Spleen (tissue), 11 donors: ENCODE results near the gene DEUP1. TPM values are rescaled to one million over a fixed set of nuclear protein-coding genes. Genes with fewer than 3 reads are reported as not detected.

Source experiments
- DNase-seq: peaks from one replicate; pipeline ENCODE4 v3.0.0-alpha.2; 2020
- H3K27ac ChIP-seq, 8 donors: fragments of 200-600 bp; sonication (generic) in 7 of 8; 1 replicate in 4 of 8; 2 replicates in 4 of 8; pipeline versions ENCODE4 v1.5.0 to v1.8.0; 2016 to 2021; ENCODE audit warnings: inconsistent platforms in 4 of 8, mild to moderate bottlenecking in 4 of 8, moderate library complexity in 1 of 8
- H3K27me3 ChIP-seq, 7 donors: fragments of 200-600 bp; sonication (generic) in 6 of 7; replicated peaks in 1 of 7; 1 replicate in 4 of 7; 2 replicates in 3 of 7; pipeline versions ENCODE4 v1.5.0 to v1.8.0; 2016 to 2021; ENCODE audit warnings: inconsistent platforms in 3 of 7, mild to moderate bottlenecking in 1 of 7
- H3K36me3 ChIP-seq, 6 donors: fragments of 200-600 bp; sonication (generic) in 5 of 6; 1 replicate in 4 of 6; 2 replicates in 2 of 6; pipeline versions ENCODE4 v1.5.0 to v1.8.0; 2016 to 2021; ENCODE audit warnings: inconsistent platforms in 2 of 6
- H3K4me1 ChIP-seq, 6 donors: fragments of 200-600 bp; sonication (generic) in 5 of 6; 1 replicate in 3 of 6; 2 replicates in 3 of 6; pipeline versions ENCODE4 v1.5.0 to v1.8.0; 2016 to 2021; ENCODE audit warnings: inconsistent platforms in 3 of 6
- H3K4me3 ChIP-seq, 8 donors: fragments of 200-600 bp; sonication (generic) in 7 of 8; 1 replicate in 4 of 8; 2 replicates in 4 of 8; pipeline versions ENCODE4 v1.5.0 to v1.8.0; 2016 to 2021; ENCODE audit warnings: inconsistent platforms in 4 of 8, mild to moderate bottlenecking in 4 of 8, moderate library complexity in 2 of 8
- H3K9me3 ChIP-seq, 8 donors: fragments of 200-600 bp; sonication (generic) in 7 of 8; 1 replicate in 4 of 8; 2 replicates in 4 of 8; pipeline versions ENCODE4 v1.5.0 to v1.8.0; 2016 to 2021; ENCODE audit warnings: inconsistent platforms in 4 of 8
- POLR2A ChIP-seq, 3 donors: fragments of 450-650 bp; IDR thresholded peaks; one replicate each; pipeline ENCODE4 v1.5.1; 2017; ENCODE audit warnings: antibody characterized with exemption in 3 of 3, mild to moderate bottlenecking in 1 of 3
- POLR2AphosphoS5 ChIP-seq, 3 donors: sonication (generic); formaldehyde crosslinking; IDR thresholded peaks; one replicate each; pipeline ENCODE4 v1.5.1; 2017; ENCODE audit warnings: antibody characterized with exemption in 3 of 3
- WGBS, 5 donors: extraction: QIAGEN DNeasy Blood & Tissue Kit in 3 of 5; methylation state at CpG; one replicate each; pipeline versions ENCODE4 v1.1.5 to v1.1.7; 2013 to 2018; 5-methylcytosine and 5-hydroxymethylcytosine counted together
- intact Hi-C: fragments of 100-400 bp; cut with DNase I; formaldehyde crosslinking; loops from one replicate; pipeline ENCODE4 v1.15.0; 2023; ENCODE audit warnings: low total_unique reads
- polyA plus RNA-seq, 3 donors: library from polyadenylated mRNA; stranded (reverse); fragments of 200-250 nt; gene quantifications; one replicate each; pipeline ENCODE4 v1.2.1, GENCODE V29; 2013
- total RNA-seq, 7 donors: library from RNA; depleted of rRNA in 3 of 7; stranded (reverse); fragments of >200 nt in 3 of 7; fragmentation: NEBNext Ultra II Directional in 4 of 7; extraction: Animal tissue kit (Norgen Biotek cat#: 25700) in 4 of 7; gene quantifications; one replicate each; pipeline versions ENCODE4 v1.1.0 to v1.2.1, GENCODE V29; 2016 to 2021
- TF ChIP-seq, protein P1 (sequence below), 11 experiments: fragments of 200-600 bp in 7 of 11; fragments of 450-650 bp in 4 of 11; sonication (generic) in 4 of 11; IDR thresholded peaks in 8 of 11; conservative IDR thresholded peaks in 3 of 11; 1 replicate in 7 of 11; 2 replicates in 4 of 11; pipeline versions ENCODE4 v1.4.0 to v1.8.0; 2016 to 2021; ENCODE audit warnings: antibody characterized with exemption in 11 of 11, inconsistent platforms in 4 of 11, mild to moderate bottlenecking in 1 of 11
- donor health status: healthy with polysubstance abuse.
- donor health status: DM: no; HTN: no; CAD: no; lungs with moderate emphysema.
- donor health status: DM: no; HTN: no; CAD: no.
- donor health status: Bipolar disorder and iron deficiency.
- donor health status: healthy.
- donor health status: DM: no; HTN: no; CAD: no.
- donor health status: DM: yes; HTN: yes; CAD: no.

DEUP1 gene
- total and polyA plus RNA-seq, 10 donors: 0.03 TPM; not detected in 9

DNA sequence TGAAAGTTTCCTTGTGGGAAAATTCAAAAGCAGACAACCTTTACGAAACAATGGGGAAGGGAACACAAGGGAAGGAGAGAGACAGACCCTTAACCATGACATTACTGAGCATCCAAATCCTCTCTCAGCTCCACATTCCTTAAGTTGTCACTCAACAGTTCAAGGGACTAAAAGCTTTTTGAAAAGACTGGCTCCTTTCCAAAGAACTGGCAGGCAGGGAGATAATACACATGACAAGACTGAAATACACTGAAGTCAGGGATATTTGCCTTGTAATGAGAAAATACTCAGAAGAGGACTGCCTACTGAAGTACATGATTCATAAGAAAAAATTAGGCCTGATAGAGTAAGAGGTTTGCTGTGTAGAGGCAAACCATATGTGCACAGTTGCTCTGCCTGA lies 143.6 kb downstream of the DEUP1 start:
- Histone ChIP-seq H3K4me3 (no peak overlapping the region), H3K27me3 (no peaks in the 10 kb centered on the region), H3K4me1 (no peaks in the 10 kb centered on the region), H3K9me3 (peaks cover 0 to 3% (median 0%) of the 10 kb centered on the region in 8 donors), H3K27ac (no peak overlapping the region), H3K36me3 (peaks cover 0 to 34% (median 0%) of the 10 kb centered on the region in 6 donors)
- DNase-seq: no peak
- WGBS, 5 donors: 89 to 100% (median 96%) methylated on average over 1 of the region's 1 CpG
- TF ChIP-seq POLR2A (IDR thresholded peaks at IDR 0.05): no peak
- TF ChIP-seq, protein P1, sequence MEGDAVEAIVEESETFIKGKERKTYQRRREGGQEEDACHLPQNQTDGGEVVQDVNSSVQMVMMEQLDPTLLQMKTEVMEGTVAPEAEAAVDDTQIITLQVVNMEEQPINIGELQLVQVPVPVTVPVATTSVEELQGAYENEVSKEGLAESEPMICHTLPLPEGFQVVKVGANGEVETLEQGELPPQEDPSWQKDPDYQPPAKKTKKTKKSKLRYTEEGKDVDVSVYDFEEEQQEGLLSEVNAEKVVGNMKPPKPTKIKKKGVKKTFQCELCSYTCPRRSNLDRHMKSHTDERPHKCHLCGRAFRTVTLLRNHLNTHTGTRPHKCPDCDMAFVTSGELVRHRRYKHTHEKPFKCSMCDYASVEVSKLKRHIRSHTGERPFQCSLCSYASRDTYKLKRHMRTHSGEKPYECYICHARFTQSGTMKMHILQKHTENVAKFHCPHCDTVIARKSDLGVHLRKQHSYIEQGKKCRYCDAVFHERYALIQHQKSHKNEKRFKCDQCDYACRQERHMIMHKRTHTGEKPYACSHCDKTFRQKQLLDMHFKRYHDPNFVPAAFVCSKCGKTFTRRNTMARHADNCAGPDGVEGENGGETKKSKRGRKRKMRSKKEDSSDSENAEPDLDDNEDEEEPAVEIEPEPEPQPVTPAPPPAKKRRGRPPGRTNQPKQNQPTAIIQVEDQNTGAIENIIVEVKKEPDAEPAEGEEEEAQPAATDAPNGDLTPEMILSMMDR (IDR thresholded peaks at IDR 0.05 in 8 of 11, conservative IDR thresholded peaks at IDR 0.05 in 3 of 11): no peak
- no peak for TF ChIP-seq POLR2AphosphoS5 (IDR thresholded peaks at IDR 0.05)
- intact Hi-C loops: no loop called here

DNA sequence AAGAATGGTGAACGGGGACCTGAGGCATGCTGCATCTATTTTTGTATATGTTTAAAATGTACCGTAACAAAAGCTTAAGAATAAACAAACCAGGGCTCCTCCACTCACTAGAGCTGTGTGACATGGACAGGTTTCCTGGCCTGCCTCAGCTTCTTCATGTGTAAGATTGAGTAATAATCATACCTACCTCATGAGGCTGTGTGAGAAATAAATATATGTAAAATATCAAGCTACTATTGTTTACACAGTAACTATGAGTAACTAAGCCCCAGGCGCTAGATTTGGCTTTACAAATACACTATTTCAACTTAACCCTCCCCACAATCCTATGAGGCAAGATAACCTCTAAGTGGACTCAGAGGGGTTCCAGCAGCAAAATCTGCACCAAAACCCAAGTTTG lies 146.3 kb downstream of the DEUP1 start:
- intact Hi-C loops: no loop called here
- no peak for DNase-seq
- Histone ChIP-seq H3K27me3 (no peaks in the 10 kb centered on the region), H3K36me3 (peaks cover 0 to 51% (median 0%) of the 10 kb centered on the region in 6 donors), H3K4me3 (no peak overlapping the region), H3K9me3 (peaks cover 0 to 3% (median 0%) of the 10 kb centered on the region in 8 donors), H3K4me1 (no peaks in the 10 kb centered on the region), H3K27ac (no peak overlapping the region)
- WGBS, 5 donors: 90 to 95% (median 91%) methylated on average over 3 of the region's 3 CpGs
- TF ChIP-seq, protein P1 (IDR thresholded peaks at IDR 0.05 in 8 of 11, conservative IDR thresholded peaks at IDR 0.05 in 3 of 11): no peak
- TF ChIP-seq POLR2A (IDR thresholded peaks at IDR 0.05) (no peak), POLR2AphosphoS5 (IDR thresholded peaks at IDR 0.05) (no peak)

DNA sequence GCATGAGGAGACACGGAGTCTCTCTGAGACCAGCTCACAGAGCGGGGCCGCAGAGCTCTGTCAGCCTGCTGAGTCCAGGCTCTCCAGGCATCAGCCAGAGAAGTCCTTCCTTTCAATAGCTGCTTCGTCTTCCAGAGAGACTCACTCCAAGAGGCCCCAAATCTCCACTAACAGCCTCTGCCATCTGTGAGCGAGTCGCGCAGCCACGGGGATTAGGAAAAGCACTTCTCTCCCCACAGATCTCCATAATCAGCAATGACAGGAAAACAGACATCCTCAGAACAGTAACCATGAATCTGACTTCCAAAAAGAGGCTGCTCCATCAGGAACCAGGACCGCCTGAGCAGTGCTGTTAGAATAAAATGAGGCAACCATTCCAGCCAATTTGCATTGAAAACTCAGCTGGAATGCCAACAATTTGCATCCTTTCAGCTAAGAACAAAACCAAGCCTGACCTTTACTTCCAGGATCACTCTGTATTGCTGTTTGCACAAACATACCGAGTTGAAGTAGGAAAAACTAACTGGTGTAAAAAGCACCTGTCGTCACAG lies 147.2 kb downstream of the DEUP1 start:
- H3K9me3 ChIP-seq: peaks cover 0 to 3% (median 0%) of the 10 kb centered on the region in 8 donors
- intact Hi-C loops: no loop called here
- TF ChIP-seq, protein P1 (IDR thresholded peaks at IDR 0.05 in 8 of 11, conservative IDR thresholded peaks at IDR 0.05 in 3 of 11): no peak
- TF ChIP-seq POLR2AphosphoS5 (IDR thresholded peaks at IDR 0.05) (no peak), POLR2A (IDR thresholded peaks at IDR 0.05) (no peak)
- no peaks in the 10 kb centered on the region for H3K4me1 ChIP-seq
- no peak overlapping the region for H3K27ac ChIP-seq
- H3K36me3 ChIP-seq: peaks cover 0 to 55% (median 0%) of the 10 kb centered on the region in 6 donors
- WGBS, 5 donors: 92 to 95% (median 92%) methylated on average over 11 of the region's 11 CpGs
- no peak overlapping the region for H3K4me3 ChIP-seq
- DNase-seq: no peak
- no peaks in the 10 kb centered on the region for H3K27me3 ChIP-seq

DNA sequence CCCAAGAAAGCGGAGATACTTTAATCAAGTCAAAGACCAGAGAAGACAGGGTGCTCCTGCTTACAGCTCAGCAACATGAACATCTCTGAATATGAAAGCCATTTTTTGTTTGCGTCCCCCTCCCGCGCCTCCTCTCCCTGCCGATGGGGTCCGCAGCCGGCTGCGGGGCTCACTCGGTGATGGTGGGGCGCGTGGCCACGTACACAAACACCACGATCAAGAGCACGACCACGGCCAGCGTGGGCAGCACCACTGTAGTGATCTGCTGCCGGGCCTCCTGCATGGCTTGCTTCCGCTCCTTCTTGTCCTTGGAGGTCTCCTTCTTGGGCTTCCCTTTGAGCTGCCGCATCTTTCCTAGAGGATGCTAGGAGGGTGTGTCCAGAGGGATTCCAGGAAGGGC lies 148.3 kb downstream of the DEUP1 start:
- TF ChIP-seq, protein P1 (IDR thresholded peaks at IDR 0.05 in 8 of 11, conservative IDR thresholded peaks at IDR 0.05 in 3 of 11): no peak
- TF ChIP-seq POLR2AphosphoS5 (IDR thresholded peaks at IDR 0.05) (no peak), POLR2A (IDR thresholded peaks at IDR 0.05) (no peak)
- DNase-seq: no peak
- no peak overlapping the region for H3K27ac ChIP-seq
- peaks cover 0 to 55% (median 0%) of the 10 kb centered on the region in 6 donors for H3K36me3 ChIP-seq
- WGBS, 5 donors: 92 to 97% (median 96%) methylated on average over 19 of the region's 19 CpGs
- no peaks in the 10 kb centered on the region for H3K4me1 ChIP-seq
- intact Hi-C loops: no loop called here
- H3K27me3 ChIP-seq: no peaks in the 10 kb centered on the region
- H3K4me3 ChIP-seq: no peak overlapping the region
- H3K9me3 ChIP-seq: peaks cover 0 to 3% (median 0%) of the 10 kb centered on the region in 8 donors
